H9 (cell line): ENCODE measurements around the gene STYXL1. TPM values are rescaled to one million over a fixed set of nuclear protein-coding genes. Genes with fewer than 3 reads are reported as not detected.
"Not testable (repeated sequence)": the region's sequence is repeated elsewhere in the genome, so short reads cannot be mapped to it uniquely, and the experiment has no call there.

Source experiments
- DNase-seq: peaks from one replicate; pipeline ENCODE4 v3.0.0-alpha.2; 2017
- H2AFZ ChIP-seq: one replicate; pipeline ENCODE4 v1.6.1; 2013; ENCODE audit warnings: mild to moderate bottlenecking, low read length, control low read depth, moderate library complexity
- H2AK5ac ChIP-seq: 2 replicates; pipeline ENCODE4 v1.6.1; 2013; ENCODE audit warnings: low read length, control low read depth, mixed read lengths; ENCODE audit not compliant: insufficient read length
- H2BK120ac ChIP-seq: one replicate; pipeline ENCODE4 v1.6.1; 2013; ENCODE audit warnings: low read depth, mild to moderate bottlenecking, low read length, control low read depth, inconsistent platforms; ENCODE audit not compliant: poor library complexity, severe bottlenecking
- H2BK12ac ChIP-seq: 2 replicates; pipeline ENCODE4 v1.6.1; 2013; ENCODE audit warnings: low read length, control low read depth, mixed read lengths, low read depth; ENCODE audit not compliant: insufficient read length
- H2BK15ac ChIP-seq: 2 replicates; pipeline ENCODE4 v1.6.1; 2013; ENCODE audit warnings: low read depth, low read length, control low read depth
- H2BK20ac ChIP-seq: one replicate; pipeline ENCODE4 v1.6.1; 2013; ENCODE audit warnings: low read depth, mild to moderate bottlenecking, low read length, control low read depth, inconsistent platforms; ENCODE audit not compliant: poor library complexity, severe bottlenecking
- H2BK5ac ChIP-seq: 2 replicates; pipeline ENCODE4 v1.6.1; 2013; ENCODE audit warnings: low read length, control low read depth, mixed read lengths; ENCODE audit not compliant: insufficient read length
- H3K14ac ChIP-seq: 2 replicates; pipeline ENCODE4 v1.6.1; 2013; ENCODE audit warnings: low read length, control low read depth; ENCODE audit not compliant: insufficient read depth
- H3K18ac ChIP-seq: 2 replicates; pipeline ENCODE4 v1.6.1; 2013; ENCODE audit warnings: low read depth, mild to moderate bottlenecking, mixed read lengths, low read length, control low read depth; ENCODE audit not compliant: insufficient read length
- H3K23ac ChIP-seq: 2 replicates; pipeline ENCODE4 v1.6.1; 2013; ENCODE audit warnings: low read length, control low read depth, mixed read lengths, low read depth; ENCODE audit not compliant: insufficient read length
- H3K23me2 ChIP-seq: 2 replicates; pipeline ENCODE4 v1.6.1; 2013; ENCODE audit warnings: low read depth, mild to moderate bottlenecking, mixed read lengths, low read length, control low read depth; ENCODE audit not compliant: insufficient read length, poor library complexity, severe bottlenecking
- H3K27ac ChIP-seq: 2 replicates; pipeline ENCODE4 v1.5.1; 2013; ENCODE audit warnings: low read length, control low read depth, mixed read lengths, low read depth; ENCODE audit not compliant: insufficient read length
- H3K27me3 ChIP-seq: 2 replicates; pipeline ENCODE4 v1.6.1; 2013; ENCODE audit warnings: low read length, control low read depth, inconsistent platforms; ENCODE audit not compliant: insufficient read depth
- H3K4ac ChIP-seq: 2 replicates; pipeline ENCODE4 v1.6.1; 2013; ENCODE audit warnings: low read depth, mild to moderate bottlenecking, control low read depth, inconsistent platforms, low read length, moderate library complexity
- H3K4me1 ChIP-seq: 2 replicates; pipeline ENCODE4 v1.6.1; 2013; ENCODE audit warnings: low read length, control low read depth, inconsistent platforms; ENCODE audit not compliant: insufficient read depth
- H3K4me2 ChIP-seq: 2 replicates; pipeline ENCODE4 v1.6.1; 2013; ENCODE audit warnings: low read length, control low read depth, mixed read lengths; ENCODE audit not compliant: insufficient read length, insufficient read depth
- H3K56ac ChIP-seq: 2 replicates; pipeline ENCODE4 v1.6.1; 2013; ENCODE audit warnings: low read depth, mild to moderate bottlenecking, mixed read lengths, low read length, control low read depth; ENCODE audit not compliant: insufficient read length
- H3K79me1 ChIP-seq: 2 replicates; pipeline ENCODE4 v1.6.1; 2013; ENCODE audit warnings: low read depth, mild to moderate bottlenecking, moderate library complexity, low read length, control low read depth, inconsistent platforms; ENCODE audit not compliant: insufficient read depth, poor library complexity, severe bottlenecking
- H3K79me2 ChIP-seq: 2 replicates; pipeline ENCODE4 v1.6.1; 2013; ENCODE audit warnings: low read length, control low read depth, inconsistent platforms; ENCODE audit not compliant: insufficient read depth
- H3K9ac ChIP-seq: 2 replicates; pipeline ENCODE4 v1.6.1; 2013; ENCODE audit warnings: low read length, control low read depth, mixed read lengths; ENCODE audit not compliant: insufficient read length; ENCODE audit errors: extremely low read depth
- H3K9me3 ChIP-seq: one replicate; pipeline ENCODE4 v1.6.1; 2013; ENCODE audit warnings: low read depth, low read length, inconsistent platforms; ENCODE audit not compliant: control insufficient read depth
- H3T11ph ChIP-seq: one replicate; pipeline ENCODE4 v1.6.1; 2013; ENCODE audit warnings: mild to moderate bottlenecking, low read length, control low read depth, inconsistent platforms
- H4K20me1 ChIP-seq: one replicate; pipeline ENCODE4 v1.6.1; 2013; ENCODE audit not compliant: control insufficient read depth, insufficient read length, insufficient read depth
- H4K5ac ChIP-seq: 2 replicates; pipeline ENCODE4 v1.6.1; 2013; ENCODE audit warnings: low read depth, mild to moderate bottlenecking, mixed read lengths, low read length, control low read depth; ENCODE audit not compliant: insufficient read length
- H4K8ac ChIP-seq: replicated peaks from 2 replicates; pipeline ENCODE4 v1.6.1; 2013; ENCODE audit warnings: low read length, control low read depth, mixed read lengths, low read depth; ENCODE audit not compliant: insufficient read length
- H4K91ac ChIP-seq: 2 replicates; pipeline ENCODE4 v1.6.1; 2013; ENCODE audit warnings: low read depth, mild to moderate bottlenecking, moderate library complexity, mixed read lengths, low read length, control low read depth; ENCODE audit not compliant: insufficient read length
- H3K27ac Mint-ChIP-seq, 3 experiments: 2 replicates in 2 of 3; 3 replicates in 1 of 3; pipeline ENCODE4 v1.8.0; 2020 to 2021; ENCODE audit warnings: mixed read lengths in 3 of 3, mild to moderate bottlenecking in 1 of 3, moderate library complexity in 1 of 3
- H3K27me3 Mint-ChIP-seq: 2 replicates; pipeline ENCODE4 v1.8.0; 2021; ENCODE audit warnings: low read depth, mild to moderate bottlenecking, moderate library complexity, mixed read lengths
- H3K36me3 Mint-ChIP-seq, 3 experiments: 2 replicates in 2 of 3; 3 replicates in 1 of 3; pipeline ENCODE4 v1.8.0; 2020 to 2021; ENCODE audit warnings: low read depth in 3 of 3, mixed read lengths in 3 of 3; ENCODE audit not compliant: insufficient read depth in 1 of 3
- H3K4me1 Mint-ChIP-seq, 2 experiments: 2 replicates each; pipeline ENCODE4 v1.8.0; 2020; ENCODE audit warnings: mixed read lengths in 2 of 2
- H3K4me3 Mint-ChIP-seq, 2 experiments: 2 replicates in 1 of 2; 3 replicates in 1 of 2; pipeline ENCODE4 v1.8.0; 2020 to 2021; ENCODE audit warnings: mild to moderate bottlenecking in 2 of 2, mixed read lengths in 2 of 2, moderate library complexity in 1 of 2
- H3K9me3 Mint-ChIP-seq, 2 experiments: 2 replicates in 1 of 2; 3 replicates in 1 of 2; pipeline ENCODE4 v1.8.0; 2020; ENCODE audit warnings: mild to moderate bottlenecking in 2 of 2, mixed read lengths in 2 of 2, moderate library complexity in 1 of 2
- CTCF ChIP-seq: fragments of 200-600 bp; sonication (generic); conservative IDR thresholded peaks from 3 replicates; pipeline ENCODE4 v1.8.0; 2021; ENCODE audit warnings: antibody characterized with exemption, mild to moderate bottlenecking
- WGBS: extraction: QIAGEN DNeasy Blood & Tissue Kit; methylation state at CpG from one replicate; pipeline ENCODE4 v1.1.7; 2013; ENCODE audit warnings: missing lambda C conversion rate, low lambda C conversion rate, mixed read lengths; ENCODE audit not compliant: insufficient read length; ENCODE audit errors: extremely low coverage; 5-methylcytosine and 5-hydroxymethylcytosine counted together
- total RNA-seq: library from RNA; stranded (reverse); gene quantifications from 2 replicates; pipeline ENCODE4 v1.2.1, GENCODE V29; 2021

The STYXL1 gene
- total RNA-seq, 1 experiment from 2014 or later: 38.7 TPM

DNA sequence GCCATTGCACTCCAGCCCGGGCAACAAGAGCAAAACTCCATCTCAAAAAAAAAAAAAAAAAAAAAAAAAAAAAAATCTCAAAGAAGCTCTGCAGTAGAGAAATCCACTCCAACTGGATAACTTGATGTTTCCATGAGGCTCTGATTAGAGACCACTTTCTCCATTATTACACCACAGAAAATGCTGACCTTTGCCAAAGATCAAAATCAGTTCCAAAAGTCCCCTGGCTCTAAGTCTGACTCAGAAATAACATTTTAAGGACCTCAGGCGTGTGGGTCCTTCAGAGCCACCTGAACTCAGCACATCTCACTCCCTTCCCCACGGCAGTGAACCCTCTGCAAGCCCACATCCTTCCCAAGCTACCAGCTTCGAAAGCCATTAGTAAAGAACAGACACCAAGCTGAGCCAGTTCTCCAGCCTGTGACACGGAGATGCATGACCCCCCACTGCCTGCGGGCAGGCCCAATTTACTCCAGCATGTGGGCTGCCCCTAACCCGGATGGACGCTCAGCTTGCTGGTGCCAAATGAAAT is 39.6 kb downstream of the STYXL1 start:
- Histone ChIP-seq H2BK5ac (no peak overlapping the region), H3K56ac (no peak overlapping the region), H2AFZ (no peak overlapping the region), H3K4me1 (no peaks in the 10 kb centered on the region), H3K9me3 (no peaks in the 10 kb centered on the region), H3K27me3 (no peaks in the 10 kb centered on the region), H3K18ac (no peak overlapping the region), H3K79me1 (no peaks in the 10 kb centered on the region), H2BK15ac (no peak overlapping the region), H3K79me2 (no peaks in the 10 kb centered on the region), H2BK120ac (no peak overlapping the region), H4K20me1 (no peaks in the 10 kb centered on the region), H3K23me2 (no peaks in the 10 kb centered on the region), H3K14ac (no peak overlapping the region), H3K27ac (no peak overlapping the region), H3K23ac (no peak overlapping the region), H3K4me2 (no peak overlapping the region), H2BK20ac (no peak overlapping the region), H3K4ac (no peak overlapping the region), H3K9ac (no peak overlapping the region), H4K8ac (no peak overlapping the region), H2BK12ac (no peak overlapping the region), H4K5ac (no peak overlapping the region), H4K91ac (no peak overlapping the region), H2AK5ac (no peak overlapping the region), H3T11ph (no peak overlapping the region)
- Mint-ChIP-seq H3K4me3 (no peak overlapping the region), H3K9me3 (no peaks in the 10 kb centered on the region), H3K36me3 (peaks cover 9 to 14% (median 13%) of the 10 kb centered on the region in 3 experiments; a peak in 6 of 7 replicates), H3K27me3 (no peaks in the 10 kb centered on the region), H3K27ac (peak overlapping the region in 2 of 3 experiments; percentile 54 to 69; a peak in 4 of 7 replicates), H3K4me1 (0 out of 4 replicates have a peak, but pooled peaks cover 0 to 2% of the 10 kb centered on the region in 2 experiments)
- no peak for TF ChIP-seq CTCF
- no peak for DNase-seq
- no CpG with 5 or more reads among the region's 8 CpGs for WGBS

DNA sequence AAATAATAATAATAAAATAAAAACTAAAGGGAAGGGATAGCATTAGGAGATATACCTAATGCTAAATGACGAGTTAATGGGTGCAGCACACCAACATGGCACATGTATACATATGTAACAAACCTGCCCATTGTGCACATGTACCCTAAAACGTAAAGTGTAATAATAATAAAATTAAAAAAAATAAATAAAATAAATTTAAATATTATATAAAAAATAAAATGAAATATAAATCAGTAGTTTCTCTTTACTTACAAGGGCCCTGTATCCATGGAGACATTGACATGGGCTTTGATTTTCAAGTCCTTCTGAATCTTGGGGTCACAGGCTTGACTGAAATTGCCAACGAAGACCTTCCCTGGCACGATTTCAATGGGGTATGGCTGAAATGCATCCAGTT is 42.8 kb downstream of the STYXL1 start:
- peaks cover 13 to 32% (median 17%) of the 10 kb centered on the region in 3 experiments for H3K36me3 Mint-ChIP-seq
- not testable (repeated sequence) for H3K4me3 Mint-ChIP-seq, H3K79me2 ChIP-seq, H3K4ac ChIP-seq, H2AFZ ChIP-seq, H3K4me1 Mint-ChIP-seq, H2BK120ac ChIP-seq, H3K27ac Mint-ChIP-seq, H3K56ac ChIP-seq, H4K5ac ChIP-seq, H2BK20ac ChIP-seq, H4K91ac ChIP-seq, H3K9ac ChIP-seq, H2BK12ac ChIP-seq, H3K27me3 Mint-ChIP-seq, H3K18ac ChIP-seq, H3K4me2 ChIP-seq, H3K9me3 Mint-ChIP-seq, H3K23me2 ChIP-seq, H3K79me1 ChIP-seq, H3K27ac ChIP-seq, H3K27me3 ChIP-seq, H3K14ac ChIP-seq, H2BK15ac ChIP-seq, H2AK5ac ChIP-seq, H3K9me3 ChIP-seq, DNase-seq, H3T11ph ChIP-seq, H3K4me1 ChIP-seq, H4K20me1 ChIP-seq, H3K23ac ChIP-seq, H2BK5ac ChIP-seq, H4K8ac ChIP-seq
- no CpG with 5 or more reads among the region's 4 CpGs for WGBS
